ENCODE measurements around the gene COL8A2. TPM values are rescaled to one million over a fixed set of nuclear protein-coding genes. Genes with fewer than 3 reads are reported as not detected.

COL8A2 gene
- total and polyA plus RNA-seq, 2 experiments from 2014 or later, result 3.2 to 30.5 TPM

GRCh38 chr1:36098650-36099365, 26.2 kb downstream of the COL8A2 start:
- no peak overlapping the region for H3K27ac ChIP-seq
- WGBS, 2 experiments (ENCODE audit: low coverage in 1 of 2, low lambda C conversion rate in 2 of 2, missing lambda C conversion rate in 2 of 2), result 72 to 73% methylated on average over 11 to 13 of the region's 13 CpGs
- H3K79me2 ChIP-seq (ENCODE audit: insufficient read depth), result no peaks in the 10 kb centered on the region
- no peak for DNase-seq
- H3K36me3 ChIP-seq (ENCODE audit: low read depth), result peaks cover 7% of the 10 kb centered on the region; the same call in 1 of the 2 replicates
- 0 out of 2 replicates have a peak, but pooled peaks cover 3% of the 10 kb centered on the region for H3K4me1 ChIP-seq (ENCODE audit: insufficient read depth)
- no peaks in the 10 kb centered on the region for H3K9me3 ChIP-seq (ENCODE audit: low read depth)
- H3K9me2 ChIP-seq (ENCODE audit: insufficient read depth), result no peaks in the 10 kb centered on the region
- no peak overlapping the region for H3K4me3 ChIP-seq
- no peak overlapping the region for H2AFZ ChIP-seq
- no peaks in the 10 kb centered on the region for H3K27me3 ChIP-seq (replicated peaks; ENCODE audit: insufficient read depth)
- in situ Hi-C loops (cut with MboI), result no loop called here
- H3K9ac ChIP-seq, result no peak overlapping the region
- H3K4me2 ChIP-seq (ENCODE audit: unreplicated experiment), result no peak overlapping the region
- peaks cover 5% of the 10 kb centered on the region; the same call in 1 of the 2 replicates for H4K20me1 ChIP-seq (ENCODE audit: insufficient read depth)
- TF ChIP-seq EZH2phosphoT487 (IDR thresholded peaks at IDR 0.05; ENCODE audit: insufficient read depth, low read depth) (no peak), EZH2 (IDR thresholded peaks at IDR 0.05; ENCODE audit: insufficient read depth, poor library complexity, severe bottlenecking) (no peak)
- H3F3A ChIP-seq (ENCODE audit: insufficient read depth), result peaks cover 16% of the 10 kb centered on the region

GRCh38 chr1:36097693-36098585, 27.1 kb downstream of the COL8A2 start:
- no peak overlapping the region for H3K4me2 ChIP-seq (ENCODE audit: unreplicated experiment)
- no peaks in the 10 kb centered on the region for H3K79me2 ChIP-seq (ENCODE audit: insufficient read depth)
- in situ Hi-C loops (cut with MboI), result no loop called here
- H3K4me1 ChIP-seq (ENCODE audit: insufficient read depth), result 0 out of 2 replicates have a peak, but pooled peaks cover 3% of the 10 kb centered on the region
- H3K9me2 ChIP-seq (ENCODE audit: insufficient read depth), result no peaks in the 10 kb centered on the region
- H4K20me1 ChIP-seq (ENCODE audit: insufficient read depth), result peaks cover 5% of the 10 kb centered on the region; the same call in 1 of the 2 replicates
- H3F3A ChIP-seq (ENCODE audit: insufficient read depth), result peaks cover 19% of the 10 kb centered on the region
- H3K4me3 ChIP-seq, result no peak overlapping the region
- H2AFZ ChIP-seq, result no peak overlapping the region
- 89 to 91% methylated on average over 25 to 27 of the region's 33 CpGs for WGBS, 2 experiments (ENCODE audit: low coverage in 1 of 2, low lambda C conversion rate in 2 of 2, missing lambda C conversion rate in 2 of 2)
- TF ChIP-seq EZH2 (IDR thresholded peaks at IDR 0.05; ENCODE audit: insufficient read depth, poor library complexity, severe bottlenecking), result no peak
- no peaks in the 10 kb centered on the region for H3K27me3 ChIP-seq (replicated peaks; ENCODE audit: insufficient read depth)
- no peak overlapping the region for H3K9ac ChIP-seq
- no peak for DNase-seq
- peaks cover 15% of the 10 kb centered on the region for H3K36me3 ChIP-seq (ENCODE audit: low read depth)
- no peak overlapping the region for H3K27ac ChIP-seq
- no peaks in the 10 kb centered on the region for H3K9me3 ChIP-seq (ENCODE audit: low read depth)

- no peak overlapping the region for H3K4me3 ChIP-seq
- H3K9me2 ChIP-seq (ENCODE audit: insufficient read depth), result no peaks in the 10 kb centered on the region
- no peaks in the 10 kb centered on the region for H3K9me3 ChIP-seq (ENCODE audit: low read depth)
- H2AFZ ChIP-seq, result no peak overlapping the region
- peaks cover 20% of the 10 kb centered on the region for H3K36me3 ChIP-seq (ENCODE audit: low read depth)
- no peak overlapping the region for H3K4me2 ChIP-seq (ENCODE audit: unreplicated experiment)
- peaks cover 19% of the 10 kb centered on the region for H3F3A ChIP-seq (ENCODE audit: insufficient read depth)
- no peak overlapping the region for H3K27ac ChIP-seq
- DNase-seq, result peak; percentile 45
- no peaks in the 10 kb centered on the region for H3K27me3 ChIP-seq (replicated peaks; ENCODE audit: insufficient read depth)
- H4K20me1 ChIP-seq (ENCODE audit: insufficient read depth), result peaks cover 5% of the 10 kb centered on the region; the same call in 1 of the 2 replicates
- no peak overlapping the region for H3K9ac ChIP-seq
- TF ChIP-seq EZH2 (IDR thresholded peaks at IDR 0.05; ENCODE audit: insufficient read depth, poor library complexity, severe bottlenecking) (no peak), EZH2phosphoT487 (IDR thresholded peaks at IDR 0.05; ENCODE audit: insufficient read depth, low read depth) (no peak)
- H3K4me1 ChIP-seq (ENCODE audit: insufficient read depth), result 0 out of 2 replicates have a peak, but pooled peaks cover 3% of the 10 kb centered on the region
- in situ Hi-C loops (cut with MboI), result no loop called here
- WGBS, 2 experiments (ENCODE audit: low coverage in 1 of 2, low lambda C conversion rate in 2 of 2, missing lambda C conversion rate in 2 of 2), result 82 to 83% methylated on average over 15 to 16 of the region's 16 CpGs
- peaks cover 9% of the 10 kb centered on the region for H3K79me2 ChIP-seq (ENCODE audit: insufficient read depth)
Observed at GRCh38 chr1:36096500-36097432, 28.3 kb downstream of the COL8A2 start.
